GM19043 (cell line): Measurements from ENCODE around the gene METTL9.
"Not testable (repeated sequence)": the region's sequence is repeated elsewhere in the genome, so short reads cannot be mapped to it uniquely, and the experiment has no call there.

Experiments used
- ATAC-seq: cut with Tn5 transposase; IDR thresholded peaks from one replicate; pipeline ENCODE4 v1.9.1; 2021; ENCODE audit warnings: low read depth; ENCODE audit not compliant: unreplicated experiment

The METTL9 gene

GRCh38 chr16:21573506-21573905 lies 25.9 kb upstream of the METTL9 start:
- ATAC-seq: not testable (repeated sequence)

GRCh38 chr16:21574372-21574771 lies 25.0 kb upstream of the METTL9 start:
- no peak for ATAC-seq

- ATAC-seq: not testable (repeated sequence)
Observed at GRCh38 chr16:21576323-21576722, 23.1 kb upstream of the METTL9 start.

- ATAC-seq: not testable (repeated sequence)
Observed at GRCh38 chr16:21577487-21577886, 21.9 kb upstream of the METTL9 start.

- ATAC-seq: not testable (repeated sequence)
Observed at GRCh38 chr16:21578311-21578710, 21.1 kb upstream of the METTL9 start.

GRCh38 chr16:21580131-21580530 lies 19.2 kb upstream of the METTL9 start:
- not testable (repeated sequence) for ATAC-seq

- ATAC-seq: no peak
Observed at GRCh38 chr16:21580807-21581206, 18.6 kb upstream of the METTL9 start.

GRCh38 chr16:21584817-21585216 lies 14.6 kb upstream of the METTL9 start:
- no peak for ATAC-seq

- ATAC-seq: not testable (repeated sequence)
Observed at GRCh38 chr16:21588593-21588992, 10.8 kb upstream of the METTL9 start.

- ATAC-seq: no peak
Observed at GRCh38 chr16:21589551-21589950, 9.8 kb upstream of the METTL9 start.

GRCh38 chr16:21590287-21590686 lies 9.1 kb upstream of the METTL9 start:
- no peak for ATAC-seq

GRCh38 chr16:21590796-21591195 lies 8.6 kb upstream of the METTL9 start:
- ATAC-seq: no peak

- no peak for ATAC-seq
Observed at GRCh38 chr16:21592191-21592590, 7.2 kb upstream of the METTL9 start.

- ATAC-seq: no peak
Observed at GRCh38 chr16:21593530-21594289, 5.7 kb upstream of the METTL9 start.

- no peak for ATAC-seq
Observed at GRCh38 chr16:21597561-21598030, 1.8 kb upstream of the METTL9 start.

- no peak for ATAC-seq
Observed at GRCh38 chr16:21598206-21598605, 1.2 kb upstream of the METTL9 start.

- no peak for ATAC-seq
Observed at GRCh38 chr16:21598701-21599121, 666 bp upstream of the METTL9 start.

- peak; percentile 14 for ATAC-seq
Observed at GRCh38 chr16:21600031-21600773, 825 bp downstream of the METTL9 start.

- no peak for ATAC-seq
Observed at GRCh38 chr16:21602785-21603184, 3.4 kb downstream of the METTL9 start.

GRCh38 chr16:21603928-21604327 lies 4.6 kb downstream of the METTL9 start:
- ATAC-seq: no peak

- ATAC-seq: not testable (repeated sequence)
Observed at GRCh38 chr16:21605848-21606247, 6.5 kb downstream of the METTL9 start.
